Measurements from ENCODE around the gene MYO16.

GRCh38 chr13:108859197-108860012, 230.0 kb downstream of the MYO16 start:
- TF ChIP-seq POLR2A (IDR thresholded peaks at IDR 0.05) (no peak), CTCF (IDR thresholded peaks at IDR 0.05) (no peak)
